GM12864 (cell line): ENCODE results near the gene ANXA6.
A peak's percentile ranks its signal among the peaks of the same experiment; 100 is the strongest.

Source experiments
- DNase-seq: peaks from one replicate; pipeline ENCODE4 v3.0.0-alpha.2; 2011; ENCODE audit warnings: low read depth
- H3K4me3 ChIP-seq: 2 replicates; pipeline ENCODE4 v1.5.1; 2011; ENCODE audit warnings: mild to moderate bottlenecking, low read depth, low read length, control low read depth
- CTCF ChIP-seq: IDR thresholded peaks from 2 replicates; pipeline ENCODE4 v1.5.1; 2011; ENCODE audit warnings: low read depth, mild to moderate bottlenecking, moderate library complexity, low read length, control low read depth, inconsistent platforms; ENCODE audit errors: missing control alignments

Gene ANXA6

DNA sequence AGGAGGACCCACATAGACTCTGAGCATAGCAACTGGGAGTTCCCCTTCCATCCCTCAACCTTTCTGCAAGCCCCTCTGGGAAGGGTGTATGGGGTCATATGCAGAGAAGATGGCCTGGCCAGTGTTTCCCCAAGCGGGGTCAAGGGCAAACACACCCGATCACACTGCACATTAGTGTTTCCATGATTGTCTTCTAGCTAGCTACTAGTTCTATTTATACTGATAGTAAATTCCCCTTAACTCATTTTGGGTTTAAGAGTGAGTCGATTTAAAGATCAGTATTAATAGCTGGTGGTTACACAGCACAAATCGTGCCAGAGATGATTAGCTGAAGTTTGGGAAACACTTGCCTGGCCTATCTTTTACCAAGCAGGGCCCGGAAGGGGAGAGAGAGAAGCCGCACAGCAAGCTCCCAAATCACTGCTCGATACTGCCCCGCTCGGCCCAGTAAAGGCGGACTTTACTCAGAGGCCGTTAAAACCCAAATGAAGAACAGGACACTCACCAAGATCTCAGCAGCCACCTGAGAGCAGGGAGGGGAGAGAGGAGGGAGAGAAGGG lies 47.4 kb downstream of the ANXA6 start:
- TF ChIP-seq CTCF = peak; percentile 40
- no peak for DNase-seq
- no peak overlapping the region for H3K4me3 ChIP-seq

DNA sequence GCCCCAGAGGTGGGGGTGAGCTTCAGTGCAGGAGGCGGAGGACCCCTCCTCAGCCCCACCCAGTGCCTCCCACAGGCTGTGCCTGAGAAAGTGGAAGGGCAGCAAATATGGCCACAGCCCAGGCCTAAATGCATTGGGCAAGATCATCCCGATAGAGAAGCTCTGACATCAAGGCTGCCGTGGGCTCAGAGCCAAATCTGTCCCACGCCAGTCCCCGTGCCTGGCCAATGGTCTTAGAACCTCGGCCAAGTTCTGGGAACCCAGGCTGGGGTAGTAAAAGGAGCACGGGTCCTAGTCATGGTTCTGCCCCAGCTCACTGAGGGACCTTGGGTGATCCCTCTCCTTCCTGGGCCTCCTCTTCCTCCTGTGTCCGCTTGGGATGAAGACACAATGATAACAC lies 49.0 kb downstream of the ANXA6 start:
- DNase-seq = no peak
- TF ChIP-seq CTCF = no peak
- no peak overlapping the region for H3K4me3 ChIP-seq

GRCh38 chr5:151107738-151108520 lies 49.6 kb downstream of the ANXA6 start:
- no peak for DNase-seq
- H3K4me3 ChIP-seq = no peak overlapping the region
- no peak for TF ChIP-seq CTCF

GRCh38 chr5:151107084-151107483 lies 50.5 kb downstream of the ANXA6 start:
- DNase-seq = no peak
- TF ChIP-seq CTCF = no peak
- no peak overlapping the region for H3K4me3 ChIP-seq

- no peak for TF ChIP-seq CTCF
- DNase-seq = no peak
These were observed 51.1 kb downstream of the ANXA6 start for GRCh38 chr5:151106509-151106908.

GRCh38 chr5:151106043-151106442 lies 51.5 kb downstream of the ANXA6 start:
- TF ChIP-seq CTCF = no peak
- H3K4me3 ChIP-seq = no peak overlapping the region
- no peak for DNase-seq

More at GRCh38 chr5:151106509-151106908, 51.1 kb downstream of the ANXA6 start:
- no peak overlapping the region for H3K4me3 ChIP-seq

DNA sequence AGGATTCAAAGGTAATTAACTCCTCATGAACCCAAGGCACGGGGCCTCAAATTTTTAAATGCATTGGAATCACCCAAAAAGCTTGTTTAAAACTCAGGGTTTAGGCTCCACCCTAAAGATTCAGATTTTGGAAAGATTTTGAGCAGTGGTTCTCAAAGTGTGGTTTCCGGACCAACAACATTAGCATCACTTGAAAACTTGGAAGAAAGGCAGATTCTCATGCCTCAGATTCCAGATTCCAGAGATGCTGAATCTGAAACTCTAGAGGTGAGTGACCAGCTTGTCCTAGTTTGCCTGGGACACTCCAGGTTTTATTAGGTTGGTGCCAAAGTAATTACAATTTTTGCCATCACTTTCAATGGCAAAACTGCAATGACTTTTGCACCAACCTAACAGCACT lies 52.0 kb downstream of the ANXA6 start:
- no peak for DNase-seq
- TF ChIP-seq CTCF = no peak
- no peak overlapping the region for H3K4me3 ChIP-seq
